Measurements from ENCODE around the gene ZNF71. TPM values are rescaled to one million over a fixed set of nuclear protein-coding genes. Genes with fewer than 3 reads are reported as not detected.

The ZNF71 gene
- total and polyA plus RNA-seq, 2 donors (not counting 3 experiments of a cell fraction or from before 2014, with no cell fraction given): 9.7 to 10.1 TPM

GRCh38 chr19:56573914-56574313, 21.2 kb upstream of the ZNF71 start:
- BruUV-seq (replicated peaks): no TSS peak
- H3K27ac ChIP-seq (ENCODE audit: insufficient read depth, low read depth, low read length): no peak overlapping the region
- H3K36me3 ChIP-seq (ENCODE audit: control insufficient read depth in 2 of 2, extremely low read depth in 1 of 2, insufficient read depth in 2 of 2, low read length in 2 of 2): peaks cover 0 to 3% of the 10 kb centered on the region in 2 experiments
- POLR2A ChIA-PET: no interaction called here
- H2AFZ ChIP-seq (ENCODE audit: low read depth, low read length): no peak overlapping the region
- no peak overlapping the region for H3K4me3 ChIP-seq (replicated peaks in 1 of 3; ENCODE audit: insufficient read depth in 1 of 3, low read depth in 1 of 3, low read length in 3 of 3)
- no peaks in the 10 kb centered on the region for H3K9me1 ChIP-seq (replicated peaks; ENCODE audit: control insufficient read depth, extremely low read depth, insufficient read depth, low read length)
- no peaks in the 10 kb centered on the region for H3K4me1 ChIP-seq (ENCODE audit: control insufficient read depth, extremely low read depth, insufficient read depth, low read length)
- no peak overlapping the region for H3K9ac ChIP-seq (replicated peaks; ENCODE audit: extremely low read depth, insufficient read depth, low read length)
- dilution Hi-C loops (cut with MboI; ENCODE audit: extremely low pct_ligation_motif_present, low sequenced_read_pairs): no loop called here
- DNase-seq (ENCODE audit: low read depth, low spot score) (no peak), FAIRE-seq (no peak)
- no peaks in the 10 kb centered on the region for H3K79me2 ChIP-seq (ENCODE audit: control insufficient read depth, insufficient read depth, low read length)
- H3K9me3 ChIP-seq (replicated peaks; ENCODE audit: control insufficient read depth, insufficient read depth, low read length): peaks cover 26% of the 10 kb centered on the region
- no peak overlapping the region for H3K4me2 ChIP-seq (ENCODE audit: insufficient read depth, low read length)
- CTCF ChIA-PET: no interaction called here
- intact Hi-C loops (cut with micrococcal nuclease): no loop called here
- no peaks in the 10 kb centered on the region for H3K27me3 ChIP-seq (ENCODE audit: control insufficient read depth in 2 of 2, insufficient read depth in 2 of 2, low read length in 2 of 2)
- no peaks in the 10 kb centered on the region for H4K20me1 ChIP-seq (replicated peaks; ENCODE audit: control insufficient read depth, extremely low read depth, insufficient read depth, low read length)
- no peak for TF ChIP-seq CTCF (IDR thresholded peaks at IDR 0.05; ENCODE audit: extremely low read depth in 1 of 2, insufficient read depth in 1 of 2, low read depth in 1 of 2, low read length in 2 of 2)
- no peak for TF ChIP-seq POLR2A (IDR thresholded peaks at IDR 0.05; ENCODE audit: low read depth, low read length)
- TF ChIP-seq POLR2AphosphoS5 (IDR thresholded peaks at IDR 0.05; ENCODE audit: insufficient read depth, low read depth, low read length): no peak
- TF ChIP-seq EZH2 (IDR thresholded peaks at IDR 0.05; ENCODE audit: borderline replicate concordance, low read depth, low read length, severe bottlenecking): no peak
- no peak for TF ChIP-seq FOS (IDR thresholded peaks at IDR 0.05; ENCODE audit: borderline replicate concordance, insufficient read depth, low read length)
- TF ChIP-seq MAX (IDR thresholded peaks at IDR 0.05; ENCODE audit: insufficient read depth, insufficient read length): no peak
- no peak for TF ChIP-seq JUN (IDR thresholded peaks at IDR 0.05; ENCODE audit: borderline replicate concordance, insufficient read depth, insufficient read length, low read depth)
- TF ChIP-seq GATA2 (IDR thresholded peaks at IDR 0.05; ENCODE audit: insufficient read depth, insufficient read length, low read depth, low read length): no peak
- TF ChIP-seq MYC (IDR thresholded peaks at IDR 0.05; ENCODE audit: low read depth, low read length): no peak
